MCF 10A (cell line): ENCODE data around the gene AP3D1. TPM values are rescaled to one million over a fixed set of nuclear protein-coding genes. Genes with fewer than 3 reads are reported as not detected.

Source experiments
- BruUV-seq: library from RNA; stranded (reverse); fragments of 400-500 nt; replicated peaks from 2 replicates; lab custom pipeline; 2021; lab: Mats Ljungman, UMichigan
- CTCF ChIA-PET: fragments of 300-600 bp; sonication (Branson Sonifier 250); formaldehyde crosslinking; extraction: SDS; loops from one replicate; lab custom pipeline; 2021; ENCODE audit warnings: antibody characterized with exemption, inconsistent platforms; lab: Yijun Ruan, JAX
- POLR2A ChIA-PET: fragments of 300-600, 350-650 bp; sonication (Branson Sonifier 250); formaldehyde crosslinking; extraction: SDS; loops from one replicate; lab custom pipeline; 2020; ENCODE audit warnings: antibody characterized with exemption, inconsistent platforms; lab: Yijun Ruan, JAX
- DNase-seq: peaks from one replicate; pipeline ENCODE4 v3.0.0-alpha.2; 2018; ENCODE audit not compliant: unreplicated experiment
- H3K27ac Mint-ChIP-seq: one replicate; pipeline ENCODE4 v1.8.0; 2022; ENCODE audit warnings: mild to moderate bottlenecking, low read depth, mixed read lengths; ENCODE audit not compliant: unreplicated experiment
- H3K27me3 Mint-ChIP-seq: one replicate; pipeline ENCODE4 v1.8.0; 2022; ENCODE audit warnings: mixed read lengths; ENCODE audit not compliant: insufficient read depth, unreplicated experiment
- H3K36me3 Mint-ChIP-seq: one replicate; pipeline ENCODE4 v1.8.0; 2022; ENCODE audit warnings: mild to moderate bottlenecking, moderate library complexity, mixed read lengths; ENCODE audit not compliant: insufficient read depth, unreplicated experiment
- H3K4me1 Mint-ChIP-seq: one replicate; pipeline ENCODE4 v1.8.0; 2022; ENCODE audit warnings: mixed read lengths; ENCODE audit not compliant: insufficient read depth, unreplicated experiment
- H3K4me3 Mint-ChIP-seq: one replicate; pipeline ENCODE4 v1.8.0; 2022; ENCODE audit warnings: mild to moderate bottlenecking, moderate library complexity, mixed read lengths; ENCODE audit not compliant: unreplicated experiment
- H3K9me3 Mint-ChIP-seq: one replicate; pipeline ENCODE4 v1.8.0; 2022; ENCODE audit warnings: mixed read lengths; ENCODE audit not compliant: unreplicated experiment
- CTCF ChIP-seq: fragments of 200-600 bp; IDR thresholded peaks from one replicate; pipeline ENCODE4 v1.8.0; 2022; ENCODE audit warnings: antibody characterized with exemption, mild to moderate bottlenecking; ENCODE audit not compliant: unreplicated experiment
- intact Hi-C: fragments of 100-400 bp; cut with micrococcal nuclease; formaldehyde crosslinking; loops from 2 replicates; pipeline ENCODE4 v1.14.1; 2022
- total RNA-seq: library from RNA; stranded (reverse); gene quantifications from 2 replicates; pipeline ENCODE4 v1.2.3, GENCODE V29; 2022

Gene AP3D1
- total RNA-seq, 1 experiment from 2014 or later: 181 TPM

GRCh38 chr19:2190848-2191455 is 39.6 kb upstream of the AP3D1 start:
- no peak for DNase-seq
- Mint-ChIP-seq H3K36me3 (peaks cover 61% of the 10 kb centered on the region), H3K4me1 (no peaks in the 10 kb centered on the region), H3K27me3 (no peaks in the 10 kb centered on the region), H3K27ac (no peak overlapping the region), H3K9me3 (no peaks in the 10 kb centered on the region), H3K4me3 (no peak overlapping the region)
- POLR2A ChIA-PET: no interaction called here
- TF ChIP-seq CTCF: no peak
- CTCF ChIA-PET: no interaction called here
- BruUV-seq: no TSS peak
- intact Hi-C loops: no loop called here

GRCh38 chr19:2189880-2190279 is 38.5 kb upstream of the AP3D1 start:
- no TSS peak for BruUV-seq
- Mint-ChIP-seq H3K4me1 (no peaks in the 10 kb centered on the region), H3K36me3 (peaks cover 58% of the 10 kb centered on the region), H3K27ac (no peak overlapping the region), H3K9me3 (no peaks in the 10 kb centered on the region), H3K4me3 (no peak overlapping the region), H3K27me3 (no peaks in the 10 kb centered on the region)
- intact Hi-C loops: no loop called here
- TF ChIP-seq CTCF: no peak
- ChIA-PET CTCF (interaction anchor here (0.7 kb wide), 1 partner anchor 40 kb away, joined by 4 read pairs; no protein-coding TSS in a partner anchor), POLR2A (no interaction called here)
- DNase-seq: no peak

- Mint-ChIP-seq H3K4me3 (no peak overlapping the region), H3K27ac (no peak overlapping the region), H3K36me3 (peaks cover 60% of the 10 kb centered on the region), H3K4me1 (no peaks in the 10 kb centered on the region), H3K9me3 (no peaks in the 10 kb centered on the region), H3K27me3 (no peaks in the 10 kb centered on the region)
- BruUV-seq: no TSS peak
- no peak for TF ChIP-seq CTCF
- intact Hi-C loops: no loop called here
- ChIA-PET CTCF (no interaction called here), POLR2A (no interaction called here)
- DNase-seq: no peak
These were observed 37.5 kb upstream of the AP3D1 start for GRCh38 chr19:2188708-2189385.

GRCh38 chr19:2187159-2187558 is 35.8 kb upstream of the AP3D1 start:
- no peak for TF ChIP-seq CTCF
- Mint-ChIP-seq H3K4me3 (no peak overlapping the region), H3K36me3 (peaks cover 50% of the 10 kb centered on the region), H3K9me3 (no peaks in the 10 kb centered on the region), H3K4me1 (no peaks in the 10 kb centered on the region), H3K27me3 (no peaks in the 10 kb centered on the region), H3K27ac (no peak overlapping the region)
- DNase-seq: no peak
- no TSS peak for BruUV-seq
- intact Hi-C loops: no loop called here
- CTCF ChIA-PET: interaction anchor here (0.8 kb wide), 1 partner anchor 289 kb away, joined by 3 read pairs; no protein-coding TSS in a partner anchor
- POLR2A ChIA-PET: no interaction called here
